HepG2 (cell line): ENCODE results near the gene CABP4. TPM values are rescaled to one million over a fixed set of nuclear protein-coding genes. Genes with fewer than 3 reads are reported as not detected.

Experiments used
- ASH2L ChIP-seq: fragments of 300-600, 200-600 bp; sonication (generic); IDR thresholded peaks from 2 replicates; pipeline ENCODE4 v1.7.0; 2017; ENCODE audit warnings: low read depth, mild to moderate bottlenecking, moderate library complexity, mixed read lengths, low read length; ENCODE audit not compliant: insufficient read length
- CHCHD3 ChIP-seq: sonication (generic); formaldehyde crosslinking; IDR thresholded peaks from 2 replicates; pipeline ENCODE4 v1.8.0; 2022; ENCODE audit warnings: mild to moderate bottlenecking, missing genetic modification reagents, moderate library complexity
- E2F1 ChIP-seq: sonication (generic); formaldehyde crosslinking; IDR thresholded peaks from 2 replicates; pipeline ENCODE4 v1.5.0; 2020; ENCODE audit warnings: missing genetic modification reagents
- FOXA1 ChIP-seq, 2 experiments: fragments of 450-650 bp in 1 of 2; sonication (generic) in 1 of 2; formaldehyde crosslinking in 1 of 2; IDR thresholded peaks; 2 replicates each; pipeline versions ENCODE4 v1.4.0 to v1.6.1; 2016 to 2020; ENCODE audit warnings: missing genetic modification reagents in 1 of 2
- HNF1B ChIP-seq: sonication (generic); formaldehyde crosslinking; IDR thresholded peaks from 2 replicates; pipeline ENCODE4 v1.5.1; 2020; ENCODE audit warnings: mild to moderate bottlenecking, moderate library complexity, missing genetic modification reagents
- HOXA9 ChIP-seq: sonication (generic); formaldehyde crosslinking; IDR thresholded peaks from 2 replicates; pipeline ENCODE4 v1.8.1; 2022; ENCODE audit warnings: missing genetic modification reagents, mild to moderate bottlenecking, moderate library complexity, borderline replicate concordance
- MIER2 ChIP-seq: IDR thresholded peaks from 2 replicates; pipeline ENCODE4 v1.6.1; 2016; ENCODE audit warnings: missing biosample characterization, missing genetic modification reagents
- MXD1 ChIP-seq: sonication (generic); formaldehyde crosslinking; IDR thresholded peaks from 2 replicates; pipeline ENCODE4 v1.4.0; 2020; ENCODE audit warnings: mild to moderate bottlenecking, missing genetic modification reagents
- NRL ChIP-seq: sonication (generic); formaldehyde crosslinking; IDR thresholded peaks from 2 replicates; pipeline ENCODE4 v1.5.0; 2020; ENCODE audit warnings: missing genetic modification reagents, mild to moderate bottlenecking, moderate library complexity, borderline replicate concordance
- PAX8 ChIP-seq: sonication (generic); formaldehyde crosslinking; IDR thresholded peaks from 2 replicates; pipeline ENCODE4 v1.8.0; 2022; ENCODE audit warnings: mild to moderate bottlenecking, missing genetic modification reagents, borderline replicate concordance
- PHF21A ChIP-seq: sonication (generic); formaldehyde crosslinking; IDR thresholded peaks from 2 replicates; pipeline ENCODE4 v1.5.0; 2020; ENCODE audit warnings: mild to moderate bottlenecking, missing genetic modification reagents
- SMAD9 ChIP-seq: sonication (generic); formaldehyde crosslinking; IDR thresholded peaks from 2 replicates; pipeline ENCODE4 v1.5.1; 2020; ENCODE audit warnings: mild to moderate bottlenecking, missing genetic modification reagents
- SP4 ChIP-seq: sonication (generic); formaldehyde crosslinking; IDR thresholded peaks from 2 replicates; pipeline ENCODE4 v1.8.1; 2023; ENCODE audit warnings: mild to moderate bottlenecking, missing genetic modification reagents
- ZBTB42 ChIP-seq: sonication (generic); formaldehyde crosslinking; IDR thresholded peaks from 2 replicates; pipeline ENCODE4 v1.5.0; 2020; ENCODE audit warnings: mild to moderate bottlenecking, missing genetic modification reagents
- ZC3H4 ChIP-seq: sonication (generic); formaldehyde crosslinking; IDR thresholded peaks from 2 replicates; pipeline ENCODE4 v1.4.0; 2020; ENCODE audit warnings: missing genetic modification reagents, borderline replicate concordance
- ZFP36L2 ChIP-seq: sonication (generic); formaldehyde crosslinking; IDR thresholded peaks from 2 replicates; pipeline ENCODE4 v1.4.0; 2020; ENCODE audit warnings: missing genetic modification reagents
- ZNF263 ChIP-seq: sonication (generic); formaldehyde crosslinking; IDR thresholded peaks from 2 replicates; pipeline ENCODE4 v1.4.0; 2020; ENCODE audit warnings: missing genetic modification reagents
- ZNF547 ChIP-seq: sonication (generic); formaldehyde crosslinking; IDR thresholded peaks from 2 replicates; pipeline ENCODE4 v1.5.1; 2020; ENCODE audit warnings: mild to moderate bottlenecking, missing genetic modification reagents
- ZNF572 ChIP-seq: sonication (generic); formaldehyde crosslinking; IDR thresholded peaks from 2 replicates; pipeline ENCODE4 v1.5.1; 2020; ENCODE audit warnings: mild to moderate bottlenecking, missing genetic modification reagents
- ZNF740 ChIP-seq: sonication (generic); formaldehyde crosslinking; IDR thresholded peaks from 2 replicates; pipeline ENCODE4 v1.4.0; 2020; ENCODE audit warnings: missing genetic modification reagents
- ZNF781 ChIP-seq: sonication (generic); formaldehyde crosslinking; IDR thresholded peaks from 2 replicates; pipeline ENCODE4 v1.5.1; 2020; ENCODE audit warnings: borderline replicate concordance, mild to moderate bottlenecking, missing genetic modification reagents; ENCODE audit errors: not compliant biosample characterization
- ZSCAN20 ChIP-seq: sonication (generic); formaldehyde crosslinking; IDR thresholded peaks from 2 replicates; pipeline ENCODE4 v1.4.0; 2020; ENCODE audit warnings: missing genetic modification reagents, mild to moderate bottlenecking, borderline replicate concordance
- polyA plus RNA-seq, 8 experiments: library from polyadenylated mRNA; depleted of rRNA in 3 of 8; stranded (reverse) in 7 of 8; unstranded in 1 of 8; fragments of >200 nt; fragmentation: Illumina TruSeq in 4 of 8; extraction: Trizol in 4 of 8; gene quantifications; 2 replicates each; pipeline versions ENCODE4 v1.2.1 to v1.2.3, GENCODE V29; 2011 to 2016; ENCODE audit warnings: low read depth in 4 of 8, missing spikeins in 1 of 8, mixed read lengths in 1 of 8; ENCODE audit not compliant: insufficient read depth in 1 of 8
- total RNA-seq, 5 experiments: library from RNA; depleted of rRNA; stranded (reverse); fragments of >200 nt; fragmentation: Illumina TruSeq; extraction: Trizol; gene quantifications; 2 replicates each; pipeline ENCODE4 v1.2.3, GENCODE V29; 2016; ENCODE audit warnings: low read depth in 1 of 5
- TF ChIP-seq, protein P1 (sequence below): sonication (generic); formaldehyde crosslinking; IDR thresholded peaks from 2 replicates; pipeline ENCODE4 v1.4.0; 2020; ENCODE audit warnings: missing genetic modification reagents

The CABP4 gene
- total and polyA plus RNA-seq, 2 of the 13 experiments (the other 11 are each of a cell fraction or from before 2014, with no cell fraction given) = not detected

- TF ChIP-seq ZNF547 = 0 out of 2 replicates have a peak, but pooled peaks have one; percentile 29
- TF ChIP-seq E2F1 (CRISPR knock-in tag) = no peak
- TF ChIP-seq ZNF263 (CRISPR knock-in tag) = no peak
- TF ChIP-seq, protein P1, sequence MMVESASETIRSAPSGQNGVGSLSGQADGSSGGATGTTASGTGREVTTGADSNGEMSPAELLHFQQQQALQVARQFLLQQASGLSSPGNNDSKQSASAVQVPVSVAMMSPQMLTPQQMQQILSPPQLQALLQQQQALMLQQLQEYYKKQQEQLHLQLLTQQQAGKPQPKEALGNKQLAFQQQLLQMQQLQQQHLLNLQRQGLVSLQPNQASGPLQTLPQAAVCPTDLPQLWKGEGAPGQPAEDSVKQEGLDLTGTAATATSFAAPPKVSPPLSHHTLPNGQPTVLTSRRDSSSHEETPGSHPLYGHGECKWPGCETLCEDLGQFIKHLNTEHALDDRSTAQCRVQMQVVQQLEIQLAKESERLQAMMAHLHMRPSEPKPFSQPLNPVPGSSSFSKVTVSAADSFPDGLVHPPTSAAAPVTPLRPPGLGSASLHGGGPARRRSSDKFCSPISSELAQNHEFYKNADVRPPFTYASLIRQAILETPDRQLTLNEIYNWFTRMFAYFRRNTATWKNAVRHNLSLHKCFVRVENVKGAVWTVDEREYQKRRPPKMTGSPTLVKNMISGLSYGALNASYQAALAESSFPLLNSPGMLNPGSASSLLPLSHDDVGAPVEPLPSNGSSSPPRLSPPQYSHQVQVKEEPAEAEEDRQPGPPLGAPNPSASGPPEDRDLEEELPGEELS (CRISPR knock-in tag) = 0 out of 2 replicates have a peak, but pooled peaks have one; percentile 25
- TF ChIP-seq ZC3H4 (CRISPR knock-in tag) = no peak
- TF ChIP-seq ZSCAN20 = no peak
- no peak for TF ChIP-seq PHF21A (CRISPR knock-in tag)
- TF ChIP-seq ZNF740 (CRISPR knock-in tag) = no peak
- TF ChIP-seq FOXA1 (IDR thresholded peaks at IDR 0.05) = no peak
- TF ChIP-seq FOXA1 (CRISPR knock-in tag; IDR thresholded peaks at IDR 0.05) = peak; percentile 9; the same call in 1 of the 2 replicates
- no peak for TF ChIP-seq ZFP36L2 (CRISPR knock-in tag)
- TF ChIP-seq MIER2 (CRISPR knock-in tag) = no peak
- peak; percentile 71 for TF ChIP-seq HNF1B (CRISPR knock-in tag)
- 0 out of 2 replicates have a peak, but pooled peaks have one; percentile 58 for TF ChIP-seq ZNF572 (CRISPR knock-in tag)
- peak; percentile 35; the same call in 1 of the 2 replicates for TF ChIP-seq HOXA9
- peak; percentile 41; the same call in 1 of the 2 replicates for TF ChIP-seq SMAD9
- peak; percentile 47 for TF ChIP-seq ZNF781 (CRISPR knock-in tag)
- peak; percentile 27; the same call in 1 of the 2 replicates for TF ChIP-seq MXD1 (CRISPR knock-in tag)
- TF ChIP-seq ASH2L = peak; percentile 27
- 0 out of 2 replicates have a peak, but pooled peaks have one; percentile 50 for TF ChIP-seq ZBTB42
- TF ChIP-seq SP4 (CRISPR knock-in tag) = peak; percentile 36; the same call in 1 of the 2 replicates
- TF ChIP-seq NRL = no peak
- 0 out of 2 replicates have a peak, but pooled peaks have one; percentile 41 for TF ChIP-seq PAX8 (CRISPR knock-in tag)
- TF ChIP-seq CHCHD3 (CRISPR knock-in tag) = no peak
These were observed 50.6 kb downstream of the CABP4 start (continued) for GRCh38 chr11:67505605-67506396.
